Esophagus muscularis mucosa (tissue), 4 donors: ENCODE measurements around the gene SPON1. TPM values are rescaled to one million over a fixed set of nuclear protein-coding genes. Genes with fewer than 3 reads are reported as not detected.

Source experiments
- DNase-seq: peaks from one replicate; pipeline ENCODE4 v3.0.0-alpha.2; 2017; ENCODE audit errors: extremely low spot score
- H3K27ac ChIP-seq, 4 donors: fragments of 200-600 bp; sonication (generic); replicated peaks in 1 of 4; 1 replicate in 3 of 4; 2 replicates in 1 of 4; pipeline ENCODE4 v1.5.1; 2016 to 2019; ENCODE audit warnings: mild to moderate bottlenecking in 1 of 4
- H3K27me3 ChIP-seq, 4 donors: fragments of 200-600 bp; sonication (generic); one replicate each; pipeline versions ENCODE4 v1.5.1 to v1.6.0; 2016 to 2019
- H3K36me3 ChIP-seq, 4 donors: fragments of 200-600 bp; sonication (generic); one replicate each; pipeline ENCODE4 v1.5.1; 2016 to 2019
- H3K4me1 ChIP-seq, 4 donors: fragments of 200-600 bp; sonication (generic); one replicate each; pipeline ENCODE4 v1.5.1; 2016 to 2019
- H3K4me3 ChIP-seq, 4 donors: fragments of 200-600 bp; sonication (generic); 1 replicate in 2 of 4; 2 replicates in 2 of 4; pipeline ENCODE4 v1.5.1; 2016 to 2019; ENCODE audit warnings: mild to moderate bottlenecking in 4 of 4, moderate library complexity in 1 of 4
- H3K9me3 ChIP-seq, 4 donors: fragments of 200-600 bp; sonication (generic); 1 replicate in 3 of 4; 2 replicates in 1 of 4; pipeline ENCODE4 v1.5.1; 2016 to 2019
- CTCF ChIP-seq, 3 experiments: fragments of 200-600 bp in 2 of 3; fragments of 450-650 bp in 1 of 3; sonication (generic) in 2 of 3; IDR thresholded peaks; one replicate each; pipeline ENCODE4 v1.5.1; 2017 to 2019; ENCODE audit warnings: antibody characterized with exemption in 3 of 3, mild to moderate bottlenecking in 2 of 3, moderate library complexity in 1 of 3
- EP300 ChIP-seq: sonication (generic); formaldehyde crosslinking; IDR thresholded peaks from one replicate; pipeline ENCODE4 v1.6.1; 2017; ENCODE audit warnings: antibody characterized with exemption
- POLR2A ChIP-seq: fragments of 450-650 bp; IDR thresholded peaks from one replicate; pipeline ENCODE4 v1.6.1; 2017; ENCODE audit warnings: antibody characterized with exemption, moderate library complexity, mild to moderate bottlenecking, low read depth
- POLR2AphosphoS5 ChIP-seq, 2 donors: sonication (generic); formaldehyde crosslinking; IDR thresholded peaks; one replicate each; pipeline ENCODE4 v1.6.1; 2017; ENCODE audit warnings: antibody characterized with exemption in 2 of 2
- WGBS: methylation state at CpG from one replicate; pipeline ENCODE4 v1.1.5; 2018; 5-methylcytosine and 5-hydroxymethylcytosine counted together
- intact Hi-C: fragments of 100-400 bp; cut with DNase I; formaldehyde crosslinking; loops from one replicate; pipeline ENCODE4 v1.15.1; 2023
- total RNA-seq, 4 donors: library from RNA; depleted of rRNA; stranded (reverse); fragments of >200 nt; gene quantifications; one replicate each; pipeline versions ENCODE4 v1.1.0 to v1.2.1, GENCODE V29; 2016

SPON1 gene
- total RNA-seq, 4 donors from 2014 or later, result 12.5 to 25.2 (median 19.2) TPM

GRCh38 chr11:13958641-13959400 lies 3.7 kb upstream of the SPON1 start:
- H3K27ac ChIP-seq, result no peak overlapping the region
- peaks cover 13 to 22% (median 19%) of the 10 kb centered on the region in 4 donors for H3K4me1 ChIP-seq
- TF ChIP-seq POLR2AphosphoS5 (IDR thresholded peaks at IDR 0.05), result no peak
- no peak for TF ChIP-seq POLR2A
- no peak for TF ChIP-seq EP300
- TF ChIP-seq CTCF (IDR thresholded peaks at IDR 0.05), result no peak
- no peak for DNase-seq
- peaks cover 0 to 36% (median 2%) of the 10 kb centered on the region in 4 donors for H3K27me3 ChIP-seq
- 82% methylated on average over 7 of the region's 7 CpGs for WGBS
- H3K4me3 ChIP-seq, result no peak overlapping the region
- intact Hi-C loops, result no loop called here
- no peaks in the 10 kb centered on the region for H3K9me3 ChIP-seq
- no peaks in the 10 kb centered on the region for H3K36me3 ChIP-seq

- no peak for DNase-seq
- no peak for TF ChIP-seq EP300
- no peak for TF ChIP-seq POLR2AphosphoS5 (IDR thresholded peaks at IDR 0.05)
- 48% methylated on average over 16 of the region's 16 CpGs for WGBS
- Histone ChIP-seq H3K27ac (peak overlapping the region; percentile 52 to 64 (median 58)), H3K9me3 (no peaks in the 10 kb centered on the region), H3K4me1 (peaks cover 18 to 40% (median 35%) of the 10 kb centered on the region in 4 donors), H3K36me3 (no peaks in the 10 kb centered on the region), H3K4me3 (peak overlapping the region; percentile 55 to 60 (median 57)), H3K27me3 (peaks cover 0 to 49% (median 12%) of the 10 kb centered on the region in 4 donors)
- intact Hi-C loops, result no loop called here
Measured at GRCh38 chr11:13962198-13962561, 343 bp upstream of the SPON1 start.

GRCh38 chr11:13963169-13963948 lies 836 bp downstream of the SPON1 start:
- intact Hi-C loops, result no loop called here
- TF ChIP-seq CTCF (IDR thresholded peaks at IDR 0.05) (peak in 1 of 3 experiments; percentile 24), POLR2A (no peak), POLR2AphosphoS5 (IDR thresholded peaks at IDR 0.05) (no peak)
- no peak for DNase-seq
- H3K4me3 ChIP-seq, result peak overlapping the region; percentile 55 to 60 (median 57)
- H3K4me1 ChIP-seq, result peaks cover 18 to 40% (median 35%) of the 10 kb centered on the region in 4 donors
- peaks cover 0 to 49% (median 12%) of the 10 kb centered on the region in 4 donors for H3K27me3 ChIP-seq
- H3K9me3 ChIP-seq, result no peaks in the 10 kb centered on the region
- H3K27ac ChIP-seq, result peak overlapping the region in 3 of 4 donors; percentile 52 to 64 (median 60)
- 20% methylated on average over 20 of the region's 60 CpGs for whole genome bisulfite sequencing
- no peaks in the 10 kb centered on the region for H3K36me3 ChIP-seq

GRCh38 chr11:13963949-13964770 lies 1.6 kb downstream of the SPON1 start:
- peak in 1 of 3 experiments; percentile 24 for TF ChIP-seq CTCF (IDR thresholded peaks at IDR 0.05)
- TF ChIP-seq EP300, result no peak
- peaks cover 18 to 40% (median 35%) of the 10 kb centered on the region in 4 donors for H3K4me1 ChIP-seq
- WGBS, result 55% methylated on average over 25 of the region's 62 CpGs
- H3K4me3 ChIP-seq, result peak overlapping the region; percentile 55 to 60 (median 57)
- no peaks in the 10 kb centered on the region for H3K36me3 ChIP-seq
- no peaks in the 10 kb centered on the region for H3K9me3 ChIP-seq
- no peak for DNase-seq
- peaks cover 0 to 49% (median 12%) of the 10 kb centered on the region in 4 donors for H3K27me3 ChIP-seq
- H3K27ac ChIP-seq, result peak overlapping the region in 2 of 4 donors; percentile 10 to 60
- intact Hi-C loops, result no loop called here
